ENCODE measurements around the gene CLIP4.

Gene CLIP4

GRCh38 chr2:29114946-29115609 is at the start of gene CLIP4:
Gene CLIP4, plus strand, starts transcription at chr2:29115415. Its CDS starts 5,974 bp downstream, at chr2:29121389.
- TF ChIP-seq GATA2 (IDR thresholded peaks at IDR 0.05; ENCODE audit: low read depth, low read length): no peak
- no peak for TF ChIP-seq GATA3 (IDR thresholded peaks at IDR 0.05; ENCODE audit: low read depth, low read length)

GRCh38 chr2:29066271-29066860 is 48.8 kb upstream of the CLIP4 start:
- TF ChIP-seq GATA3 (IDR thresholded peaks at IDR 0.05; ENCODE audit: low read depth, low read length) (no peak), GATA2 (IDR thresholded peaks at IDR 0.05; ENCODE audit: low read depth, low read length) (no peak)

DNA sequence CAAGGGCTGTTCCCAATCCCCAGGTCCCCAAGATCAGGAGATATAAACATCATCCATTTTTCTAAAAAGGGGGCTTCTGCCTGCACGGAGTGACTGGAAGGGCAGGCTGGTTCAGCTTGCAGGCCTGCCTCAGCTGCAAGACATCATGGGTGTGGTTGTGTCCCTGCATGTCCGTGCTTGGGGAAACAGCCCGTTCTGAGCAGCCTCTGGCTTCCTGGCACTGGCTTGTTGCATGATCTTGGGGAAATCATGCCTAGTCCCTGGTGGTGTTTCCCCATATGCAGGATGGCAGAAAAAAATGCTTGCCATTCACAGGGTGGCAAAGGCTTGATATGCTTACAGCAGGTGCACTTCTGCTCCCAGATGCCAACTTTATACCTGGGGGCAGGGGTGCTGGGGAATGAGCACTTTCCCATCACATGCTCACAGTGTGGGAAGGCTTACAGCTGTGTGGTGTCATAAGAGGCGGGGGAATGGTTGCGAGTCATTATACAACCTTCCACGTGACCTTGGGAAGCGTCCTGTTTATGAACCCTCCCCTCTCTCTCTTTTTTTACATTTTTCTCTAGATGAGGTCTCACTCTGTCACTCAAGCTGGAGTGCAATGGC is 48.1 kb upstream of the CLIP4 start:
- TF ChIP-seq GATA3 (IDR thresholded peaks at IDR 0.05; ENCODE audit: low read depth, low read length): no peak
- TF ChIP-seq GATA2 (IDR thresholded peaks at IDR 0.05; ENCODE audit: low read depth, low read length): no peak

GRCh38 chr2:29068513-29068912 is 46.7 kb upstream of the CLIP4 start:
- TF ChIP-seq GATA3 (IDR thresholded peaks at IDR 0.05; ENCODE audit: low read depth, low read length): no peak
- TF ChIP-seq GATA2 (IDR thresholded peaks at IDR 0.05; ENCODE audit: low read depth, low read length): no peak

GRCh38 chr2:29070526-29070925 is 44.7 kb upstream of the CLIP4 start:
- TF ChIP-seq GATA2 (IDR thresholded peaks at IDR 0.05; ENCODE audit: low read depth, low read length): no peak
- no peak for TF ChIP-seq GATA3 (IDR thresholded peaks at IDR 0.05; ENCODE audit: low read depth, low read length)

DNA sequence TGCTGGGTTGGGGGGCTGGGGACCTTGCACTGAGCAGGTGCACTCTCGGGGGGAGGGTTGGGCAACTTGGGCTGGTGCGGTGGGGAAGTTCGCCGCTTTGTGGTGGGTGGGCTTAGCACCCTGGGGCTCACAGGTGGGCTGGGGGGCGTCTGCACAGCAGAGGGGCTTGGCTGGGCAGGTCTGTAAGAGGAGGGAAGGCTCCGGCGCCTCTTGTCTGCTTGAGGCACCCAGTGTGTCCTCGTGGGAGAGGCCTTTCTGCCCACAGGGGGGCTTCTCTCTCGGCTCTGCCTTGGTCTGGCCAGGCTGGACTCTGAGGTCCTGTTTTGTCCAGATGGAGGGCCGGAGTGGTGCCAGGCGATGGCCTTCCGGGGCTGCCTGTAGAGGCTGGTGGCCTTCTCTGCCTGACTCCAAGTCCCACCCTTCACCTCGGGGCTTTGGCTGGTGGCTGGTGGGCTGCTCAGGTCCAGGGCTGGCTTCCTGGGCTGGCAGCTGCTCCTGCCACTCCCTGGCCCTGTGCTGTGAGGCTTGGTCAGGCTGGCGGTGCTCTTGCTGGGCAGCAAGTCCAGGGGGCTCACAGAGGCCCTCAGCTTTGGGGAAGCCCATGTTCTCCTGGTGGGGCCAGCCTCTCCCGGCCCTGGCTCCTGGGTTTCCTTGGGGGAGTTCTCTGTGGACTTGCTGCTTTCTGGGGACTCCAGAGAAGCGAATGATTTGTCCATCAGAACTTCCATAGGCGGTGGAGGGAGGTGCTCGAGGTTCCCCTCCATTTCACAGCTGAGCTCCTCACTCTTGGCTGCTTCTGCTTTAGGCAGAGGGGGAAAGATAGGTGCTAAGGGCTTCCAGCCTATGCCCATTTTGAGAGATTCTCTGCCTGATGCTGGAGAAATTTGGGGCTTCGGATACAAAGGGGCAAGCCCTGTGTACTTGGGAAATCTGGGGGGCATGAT is 43.9 kb upstream of the CLIP4 start:
- no peak for TF ChIP-seq GATA2 (IDR thresholded peaks at IDR 0.05; ENCODE audit: low read depth, low read length)

GRCh38 chr2:29072251-29072650 is 43.0 kb upstream of the CLIP4 start:
- TF ChIP-seq GATA2 (IDR thresholded peaks at IDR 0.05; ENCODE audit: low read depth, low read length) (no peak), GATA3 (IDR thresholded peaks at IDR 0.05; ENCODE audit: low read depth, low read length) (no peak)

- TF ChIP-seq GATA2 (IDR thresholded peaks at IDR 0.05; ENCODE audit: low read depth, low read length) (no peak), GATA3 (IDR thresholded peaks at IDR 0.05; ENCODE audit: low read depth, low read length) (no peak)
These were observed 42.1 kb upstream of the CLIP4 start for GRCh38 chr2:29072971-29073725.

- no peak for TF ChIP-seq GATA2 (IDR thresholded peaks at IDR 0.05; ENCODE audit: low read depth, low read length)
- TF ChIP-seq GATA3 (IDR thresholded peaks at IDR 0.05; ENCODE audit: low read depth, low read length): no peak
These were observed 41.3 kb upstream of the CLIP4 start for GRCh38 chr2:29073933-29074332.

DNA sequence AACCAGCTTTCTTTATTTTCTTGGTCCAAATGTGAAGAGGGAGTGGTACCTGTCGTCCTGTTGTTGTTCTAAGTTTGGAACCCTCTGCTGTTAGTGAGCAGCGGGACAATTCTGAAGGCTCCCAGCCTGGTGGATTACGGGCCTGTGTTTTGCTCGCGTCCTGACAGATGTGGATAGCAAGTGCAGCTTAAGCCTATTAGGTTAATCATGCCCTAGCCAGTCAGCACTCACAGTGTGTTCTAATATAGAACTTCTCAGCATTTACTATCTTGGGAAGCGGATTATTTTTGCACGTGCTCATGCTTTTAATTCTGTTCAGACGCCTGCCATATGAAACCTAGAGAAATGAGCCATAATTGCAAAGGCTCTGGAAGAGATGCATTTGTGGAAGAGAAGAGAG is 40.8 kb upstream of the CLIP4 start, which contains the start of gene PCARE:
Gene PCARE (minus strand): TSS at position 113 of the 400 bp plus-strand sequence. CDS start 262 bp downstream, outside the sequence.
- TF ChIP-seq GATA2 (IDR thresholded peaks at IDR 0.05; ENCODE audit: low read depth, low read length) (no peak), GATA3 (IDR thresholded peaks at IDR 0.05; ENCODE audit: low read depth, low read length) (no peak)

DNA sequence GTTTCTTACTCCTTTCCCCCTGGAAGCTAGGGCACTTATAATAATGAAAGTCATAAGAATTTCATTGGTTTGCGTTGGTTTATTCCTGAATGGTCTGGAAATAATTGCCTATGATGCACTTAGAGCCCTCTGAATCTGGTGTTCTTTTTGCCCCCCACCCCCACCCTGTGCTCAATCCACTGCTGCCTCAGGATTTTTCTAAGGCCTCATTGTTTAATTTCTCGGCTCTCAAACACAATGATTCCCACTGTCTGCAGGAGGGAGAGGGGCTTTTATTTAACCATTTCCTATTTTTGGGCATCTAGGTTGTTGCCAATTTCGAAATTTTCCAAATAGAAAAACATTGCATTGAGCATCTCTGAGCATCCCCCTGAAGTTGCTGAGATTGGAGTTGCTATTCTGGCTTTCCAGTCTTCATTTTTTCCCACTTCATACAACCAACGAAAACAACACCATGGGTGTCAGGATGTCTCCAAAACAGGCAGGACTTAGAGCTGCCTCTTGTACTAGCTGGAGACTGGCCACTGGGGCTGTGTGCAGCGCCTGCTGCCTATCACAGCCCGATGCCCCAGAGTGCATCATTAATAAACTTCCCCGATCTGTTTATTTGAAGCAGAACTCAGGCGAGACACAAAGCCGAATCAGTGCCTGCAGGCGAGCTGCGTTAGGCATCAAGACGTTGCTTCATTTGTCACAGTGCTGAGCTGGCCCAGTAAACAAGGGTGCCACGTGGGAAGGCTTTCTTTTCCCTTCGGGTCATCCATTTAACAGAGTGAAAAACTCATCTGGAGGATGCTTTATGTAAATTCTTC is 39.1 kb upstream of the CLIP4 start:
- no peak for TF ChIP-seq GATA2 (IDR thresholded peaks at IDR 0.05; ENCODE audit: low read depth, low read length)
- no peak for TF ChIP-seq GATA3 (IDR thresholded peaks at IDR 0.05; ENCODE audit: low read depth, low read length)

DNA sequence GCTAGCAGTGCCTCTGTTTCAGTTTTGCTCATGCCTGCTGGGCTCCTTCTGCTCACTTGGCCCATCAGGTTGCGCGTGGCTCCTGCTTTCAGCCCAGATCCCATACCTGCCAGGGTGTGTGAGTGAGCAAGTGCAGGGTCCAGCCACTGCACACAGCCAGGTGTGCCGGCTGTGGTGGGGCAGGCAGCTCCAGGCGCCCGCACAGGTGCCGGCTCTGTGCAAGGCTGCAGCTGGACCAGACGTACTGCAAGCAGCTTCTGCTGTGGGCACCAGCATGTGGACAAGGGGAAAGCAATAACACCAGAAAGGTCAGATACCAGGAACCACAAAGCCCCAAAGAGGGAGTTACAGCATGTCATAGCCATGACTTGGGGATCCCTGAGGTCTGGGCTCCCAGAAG is 35.3 kb upstream of the CLIP4 start:
- TF ChIP-seq GATA3 (IDR thresholded peaks at IDR 0.05; ENCODE audit: low read depth, low read length): no peak

Measured in SH-SY5Y (cell line).